ENCODE results near the gene SH3YL1.

Gene SH3YL1

GRCh38 chr2:184695-185094, 79.1 kb downstream of the SH3YL1 start:
- no peak for DNase-seq

GRCh38 chr2:182509-183122, 81.2 kb downstream of the SH3YL1 start:
- DNase-seq, result no peak

- no peak for DNase-seq
Measured at GRCh38 chr2:180311-180710, 83.5 kb downstream of the SH3YL1 start.

GRCh38 chr2:179886-180285, 83.9 kb downstream of the SH3YL1 start:
- no peak for DNase-seq

GRCh38 chr2:177733-178132, 86.1 kb downstream of the SH3YL1 start:
- DNase-seq, result no peak

GRCh38 chr2:176917-177316, 86.9 kb downstream of the SH3YL1 start:
- no peak for DNase-seq

GRCh38 chr2:175880-176820, 87.7 kb downstream of the SH3YL1 start:
- peak in 1 of 51 donors; percentile 6 for DNase-seq

GRCh38 chr2:175161-175786, 88.6 kb downstream of the SH3YL1 start:
- no peak for DNase-seq

GRCh38 chr2:172120-172519, 91.7 kb downstream of the SH3YL1 start:
- peak in 33 of 51 donors; percentile 6 to 71 (median 30) for DNase-seq

GRCh38 chr2:169741-170140, 94.1 kb downstream of the SH3YL1 start:
- DNase-seq, result no peak

All from hypothalamus (tissue), 51 donors.